Mesenchymal stem cell (in vitro differentiated cells and primary cell): ENCODE measurements around the gene HRH1.

Experiments
- DNase-seq: peaks from one replicate; pipeline ENCODE4 v3.0.0-alpha.2; 2013
- H2AFZ ChIP-seq: one replicate; pipeline ENCODE4 v1.6.1; 2013; ENCODE audit warnings: low read depth, mild to moderate bottlenecking, control low read depth, inconsistent platforms, low read length, moderate library complexity
- H2AK5ac ChIP-seq: 2 replicates; pipeline ENCODE4 v1.6.1; 2013; ENCODE audit warnings: low read length, moderate library complexity, mild to moderate bottlenecking, inconsistent platforms; ENCODE audit not compliant: severe bottlenecking
- H2BK120ac ChIP-seq: one replicate; pipeline ENCODE4 v1.6.1; 2013; ENCODE audit warnings: low read depth, mild to moderate bottlenecking, inconsistent platforms, low read length, moderate library complexity
- H2BK12ac ChIP-seq, 2 experiments: one replicate each; pipeline ENCODE4 v1.6.1; 2013; ENCODE audit warnings: inconsistent platforms in 2 of 2, low read length in 2 of 2, mild to moderate bottlenecking in 2 of 2, moderate library complexity in 2 of 2, control low read depth in 1 of 2
- H2BK15ac ChIP-seq: one replicate; pipeline ENCODE4 v1.6.1; 2013; ENCODE audit warnings: mild to moderate bottlenecking, low read depth, inconsistent platforms; ENCODE audit not compliant: poor library complexity, severe bottlenecking
- H2BK5ac ChIP-seq: 2 replicates; pipeline ENCODE4 v1.6.1; 2013; ENCODE audit warnings: low read depth, mild to moderate bottlenecking, low read length, control low read depth, inconsistent platforms; ENCODE audit not compliant: poor library complexity, severe bottlenecking
- H3K14ac ChIP-seq, 2 experiments: one replicate each; pipeline ENCODE4 v1.6.1; 2013; ENCODE audit warnings: inconsistent platforms in 2 of 2, low read length in 2 of 2, control low read depth in 1 of 2, mild to moderate bottlenecking in 1 of 2, moderate library complexity in 1 of 2
- H3K18ac ChIP-seq, 2 experiments: one replicate each; pipeline ENCODE4 v1.6.1; 2013; ENCODE audit warnings: inconsistent platforms in 2 of 2, low read length in 2 of 2, control low read depth in 1 of 2, low read depth in 1 of 2, mild to moderate bottlenecking in 1 of 2
- H3K23ac ChIP-seq, 2 experiments: one replicate each; pipeline ENCODE4 v1.6.1; 2013; ENCODE audit warnings: inconsistent platforms in 2 of 2, low read length in 2 of 2, mild to moderate bottlenecking in 2 of 2, moderate library complexity in 2 of 2, control low read depth in 1 of 2
- H3K27ac ChIP-seq: 2 replicates; pipeline ENCODE4 v1.5.1; 2013; ENCODE audit warnings: mild to moderate bottlenecking, moderate library complexity, low read length, control low read depth, inconsistent platforms; ENCODE audit not compliant: poor library complexity, severe bottlenecking
- H3K27me3 ChIP-seq, 2 experiments: 2 replicates each; pipeline versions ENCODE4 v1.6.1 to v1.7.0; 2013; ENCODE audit warnings: low read length in 2 of 2, mild to moderate bottlenecking in 2 of 2, moderate library complexity in 2 of 2, control low read depth in 1 of 2, inconsistent platforms in 1 of 2; ENCODE audit not compliant: control insufficient read depth in 1 of 2, insufficient read depth in 1 of 2
- H3K36me3 ChIP-seq, 2 experiments: 2 replicates each; pipeline versions ENCODE4 v1.6.1 to v1.7.0; 2013; ENCODE audit warnings: low read length in 2 of 2, control low read depth in 1 of 2, inconsistent platforms in 1 of 2, low read depth in 1 of 2, mild to moderate bottlenecking in 1 of 2; ENCODE audit not compliant: insufficient read depth in 2 of 2, control insufficient read depth in 1 of 2
- H3K4ac ChIP-seq, 2 experiments: one replicate each; pipeline ENCODE4 v1.6.1; 2013; ENCODE audit warnings: inconsistent platforms in 2 of 2, low read length in 2 of 2, mild to moderate bottlenecking in 2 of 2, moderate library complexity in 2 of 2, control low read depth in 1 of 2, low read depth in 1 of 2
- H3K4me1 ChIP-seq: 2 replicates; pipeline ENCODE4 v1.6.1; 2013; ENCODE audit warnings: low read depth, low read length, control low read depth; ENCODE audit not compliant: control insufficient read depth, insufficient read depth
- H3K4me2 ChIP-seq: 2 replicates; pipeline ENCODE4 v1.6.1; 2013; ENCODE audit warnings: low read length, mild to moderate bottlenecking, inconsistent platforms; ENCODE audit not compliant: poor library complexity, severe bottlenecking
- H3K4me3 ChIP-seq, 2 experiments: 2 replicates each; pipeline versions ENCODE4 v1.5.1 to v1.7.0; 2013; ENCODE audit warnings: low read length in 2 of 2, mild to moderate bottlenecking in 2 of 2, control low read depth in 1 of 2, low read depth in 1 of 2; ENCODE audit not compliant: insufficient read depth in 1 of 2
- H3K79me1 ChIP-seq: replicated peaks from 2 replicates; pipeline ENCODE4 v1.6.1; 2013; ENCODE audit warnings: mild to moderate bottlenecking, control low read depth, low read length, inconsistent platforms; ENCODE audit not compliant: poor library complexity, severe bottlenecking
- H3K9ac ChIP-seq: 2 replicates; pipeline ENCODE4 v1.7.0; 2013; ENCODE audit warnings: mild to moderate bottlenecking, low read length, moderate library complexity
- H3K9me3 ChIP-seq: 2 replicates; pipeline ENCODE4 v1.7.0; 2013; ENCODE audit warnings: mild to moderate bottlenecking, low read length; ENCODE audit not compliant: control insufficient read depth
- H4K8ac ChIP-seq: one replicate; pipeline ENCODE4 v1.6.1; 2013; ENCODE audit warnings: inconsistent platforms, mild to moderate bottlenecking, low read length, moderate library complexity
- H4K91ac ChIP-seq: one replicate; pipeline ENCODE4 v1.6.1; 2013; ENCODE audit warnings: mild to moderate bottlenecking, low read length, inconsistent platforms
- whole genome bisulfite sequencing: methylation state at CpG from one replicate; pipeline ENCODE4 v1.1.7; 2013; ENCODE audit warnings: mixed read lengths; 5-methylcytosine and 5-hydroxymethylcytosine counted together

HRH1 gene

DNA sequence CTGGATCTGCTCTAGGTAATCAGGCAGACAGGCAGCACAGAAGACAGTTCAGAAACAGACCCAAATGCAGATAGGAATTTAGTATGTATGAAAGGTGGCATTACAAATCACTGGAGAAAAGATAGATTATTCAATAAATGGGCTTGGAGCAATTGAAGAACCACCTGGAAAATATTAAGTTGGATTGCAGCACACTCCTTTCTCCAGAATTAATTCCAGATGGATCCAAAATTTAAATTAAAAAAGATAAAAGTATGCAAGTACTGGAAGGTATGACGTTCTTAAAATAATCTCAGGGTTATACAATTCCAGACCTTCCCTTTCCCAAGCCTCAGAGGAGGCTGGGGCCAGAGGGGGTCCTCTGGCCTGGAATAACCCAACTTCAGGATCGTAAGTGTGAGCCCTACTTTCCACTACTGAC, 32.5 kb downstream of the HRH1 start:
- H3K4me1 ChIP-seq = peaks cover 11% of the 10 kb centered on the region

DNA sequence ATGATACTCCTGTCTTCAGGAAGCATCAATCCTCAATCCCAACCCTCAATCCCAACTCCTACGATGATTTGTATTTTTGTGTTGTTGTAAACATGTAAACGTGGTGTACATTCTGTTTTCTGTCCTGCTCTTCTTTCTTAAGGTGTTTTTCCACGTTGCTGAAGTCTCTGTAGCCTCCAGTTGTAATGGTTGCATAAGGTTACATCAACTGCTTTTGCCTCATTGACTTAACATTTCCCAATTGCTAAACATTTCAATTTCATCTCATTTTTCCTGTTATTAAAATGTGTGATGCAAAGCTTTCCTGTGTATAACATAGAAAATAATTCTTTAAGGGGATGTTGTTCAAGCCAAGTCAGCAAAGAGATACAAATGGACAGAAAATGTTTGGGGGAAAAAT, 33.4 kb downstream of the HRH1 start:
- Histone ChIP-seq H2AK5ac (no peak overlapping the region), H3K27ac (no peak overlapping the region), H3K14ac (no peak overlapping the region), H3K18ac (no peak overlapping the region), H2BK15ac (no peak overlapping the region), H3K4me1 (peaks cover 9% of the 10 kb centered on the region), H3K9ac (peak overlapping the region; percentile 69), H4K91ac (no peak overlapping the region), H3K4me3 (no peak overlapping the region), H2BK12ac (no peak overlapping the region), H3K23ac (no peak overlapping the region), H2AFZ (no peak overlapping the region), H3K27me3 (no peaks in the 10 kb centered on the region), H3K4ac (no peak overlapping the region), H3K36me3 (peaks cover 9 to 10% of the 10 kb centered on the region in 2 experiments), H2BK5ac (no peak overlapping the region), H3K79me1 (peaks cover 25% of the 10 kb centered on the region), H3K9me3 (peaks cover 6% of the 10 kb centered on the region), H2BK120ac (no peak overlapping the region), H3K4me2 (no peak overlapping the region), H4K8ac (no peak overlapping the region)
- 31% methylated on average over 2 of the region's 3 CpGs for WGBS
- DNase-seq = no peak

More for the DNA sequence above, 32.5 kb downstream of the HRH1 start:
- no peak overlapping the region for H3K23ac ChIP-seq
- no peak overlapping the region for H3K4me2 ChIP-seq
- H3K36me3 ChIP-seq = peaks cover 4 to 10% of the 10 kb centered on the region in 2 experiments
- H2AK5ac ChIP-seq = no peak overlapping the region
- H3K18ac ChIP-seq = no peak overlapping the region
- H3K4ac ChIP-seq = no peak overlapping the region
- H3K27me3 ChIP-seq = no peaks in the 10 kb centered on the region
- H4K91ac ChIP-seq = no peak overlapping the region
- H2BK120ac ChIP-seq = no peak overlapping the region
- DNase-seq = no peak
- H3K9me3 ChIP-seq = peaks cover 2% of the 10 kb centered on the region
- H3K27ac ChIP-seq = no peak overlapping the region
- no peak overlapping the region for H4K8ac ChIP-seq
- no peak overlapping the region for H2BK15ac ChIP-seq
- H2AFZ ChIP-seq = no peak overlapping the region
- peaks cover 24% of the 10 kb centered on the region for H3K79me1 ChIP-seq
- no peak overlapping the region for H2BK5ac ChIP-seq
- 69% methylated on average over 2 of the region's 2 CpGs for WGBS
- no peak overlapping the region for H3K4me3 ChIP-seq
- no peak overlapping the region for H2BK12ac ChIP-seq
- peak overlapping the region; percentile 69 for H3K9ac ChIP-seq
- H3K14ac ChIP-seq = no peak overlapping the region

DNA sequence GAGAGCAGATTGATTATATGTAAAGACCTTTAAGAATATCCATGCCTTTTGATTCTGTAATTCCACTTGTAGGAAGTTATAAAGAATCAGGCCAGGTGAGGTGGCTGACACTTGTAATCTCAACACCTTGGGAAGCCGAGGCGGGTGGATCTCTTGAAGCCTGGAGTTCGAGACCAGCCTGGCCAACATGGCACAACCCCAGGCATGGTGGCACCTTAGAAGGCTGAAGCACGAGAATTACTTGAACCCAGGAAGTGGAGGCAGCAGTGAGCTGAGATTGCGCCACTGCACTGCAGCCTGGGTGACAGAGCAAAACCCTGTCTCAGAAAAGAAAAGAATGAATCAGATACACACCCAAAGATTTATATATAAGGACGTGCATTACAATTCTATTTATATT, 33.9 kb downstream of the HRH1 start:
- no peak overlapping the region for H2AFZ ChIP-seq
- H3K9ac ChIP-seq = no peak overlapping the region
- no peak overlapping the region for H2BK12ac ChIP-seq
- H3K36me3 ChIP-seq = peaks cover 10 to 11% of the 10 kb centered on the region in 2 experiments
- H3K23ac ChIP-seq = no peak overlapping the region
- no peak overlapping the region for H3K14ac ChIP-seq
- no peak overlapping the region for H3K4me2 ChIP-seq
- peaks cover 6% of the 10 kb centered on the region for H3K9me3 ChIP-seq
- 82% methylated on average over 4 of the region's 6 CpGs for WGBS
- H2BK5ac ChIP-seq = no peak overlapping the region
- no peak overlapping the region for H3K27ac ChIP-seq
- no peak overlapping the region for H4K91ac ChIP-seq
- H2BK120ac ChIP-seq = no peak overlapping the region
- no peak overlapping the region for H3K18ac ChIP-seq
- H2AK5ac ChIP-seq = no peak overlapping the region
- H2BK15ac ChIP-seq = no peak overlapping the region
- H3K27me3 ChIP-seq = no peaks in the 10 kb centered on the region
- H3K4me3 ChIP-seq = no peak overlapping the region
- H3K4me1 ChIP-seq = peaks cover 9% of the 10 kb centered on the region
- H3K4ac ChIP-seq = no peak overlapping the region
- DNase-seq = no peak
- peaks cover 21% of the 10 kb centered on the region for H3K79me1 ChIP-seq
- no peak overlapping the region for H4K8ac ChIP-seq

DNA sequence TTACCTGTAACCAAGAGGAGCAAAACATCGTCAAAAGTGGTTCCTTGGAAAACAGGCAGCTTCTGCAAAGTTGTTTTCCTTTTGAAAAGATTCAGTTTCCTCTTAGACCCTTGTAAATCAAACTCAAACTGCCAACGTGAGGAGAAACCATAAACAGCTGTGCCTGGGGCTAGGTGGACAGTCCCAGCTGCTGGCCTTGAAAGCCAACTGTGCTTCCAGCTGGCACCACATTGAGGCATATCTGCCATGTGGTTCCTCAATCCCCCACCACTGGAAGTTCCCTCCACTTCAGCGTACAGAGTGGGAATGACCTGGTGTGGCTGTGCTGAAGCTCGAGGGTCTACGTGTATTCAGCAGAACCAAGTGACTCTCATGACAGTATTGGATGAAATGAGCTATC, 40.9 kb downstream of the HRH1 start:
- Histone ChIP-seq H2AK5ac (peak overlapping the region; percentile 21), H3K14ac (no peak overlapping the region), H2AFZ (no peak overlapping the region), H3K27ac (no peak overlapping the region), H4K91ac (no peak overlapping the region), H3K9ac (peak overlapping the region; percentile 65), H3K36me3 (peaks cover 5 to 11% of the 10 kb centered on the region in 2 experiments), H3K4me3 (peak overlapping the region in 1 of 2 experiments; percentile 54), H2BK15ac (no peak overlapping the region), H3K23ac (no peak overlapping the region), H3K9me3 (peaks cover 6% of the 10 kb centered on the region), H3K4ac (no peak overlapping the region), H4K8ac (peak overlapping the region; percentile 31), H2BK5ac (no peak overlapping the region), H3K4me2 (no peak overlapping the region), H3K79me1 (peaks cover 22% of the 10 kb centered on the region), H2BK120ac (no peak overlapping the region), H3K4me1 (peaks cover 14% of the 10 kb centered on the region), H2BK12ac (no peak overlapping the region), H3K18ac (no peak overlapping the region), H3K27me3 (no peaks in the 10 kb centered on the region)
- DNase-seq = peak; percentile 44
- 69% methylated on average over 5 of the region's 5 CpGs for WGBS
